ENCODE measurements around the gene POMGNT1. TPM values are rescaled to one million over a fixed set of nuclear protein-coding genes. Genes with fewer than 3 reads are reported as not detected.
"Not testable (repeated sequence)": the region's sequence is repeated elsewhere in the genome, so short reads cannot be mapped to it uniquely, and the experiment has no call there.

POMGNT1 gene
- total RNA-seq, 2 experiments from 2014 or later = 30.8 to 37.3 TPM

GRCh38 chr1:46242918-46243317 lies 44.7 kb upstream of the POMGNT1 start:
- intact Hi-C loops (cut with micrococcal nuclease; ENCODE audit: unreplicated experiment) = no loop called here
- POLR2A ChIA-PET = no interaction called here
- no TSS peak for BruUV-seq (replicated peaks)
- Histone ChIP-seq H3K4me1 (ENCODE audit: insufficient read depth, low read length, poor library complexity, severe bottlenecking) (peaks cover 17% of the 10 kb centered on the region), H3K9me3 (ENCODE audit: low read length) (no peaks in the 10 kb centered on the region), H3K27ac (ENCODE audit: low read depth, low read length, poor library complexity, severe bottlenecking) (no peak overlapping the region), H3K4me2 (ENCODE audit: low read length) (no peak overlapping the region), H3K4me3 (ENCODE audit: low read depth, low read length, poor library complexity, severe bottlenecking) (no peak overlapping the region), H3K36me3 (ENCODE audit: insufficient read depth, low read length) (no peaks in the 10 kb centered on the region), H2AFZ (ENCODE audit: low read length) (no peak overlapping the region), H4K20me1 (ENCODE audit: insufficient read depth, low read length) (no peaks in the 10 kb centered on the region), H3K9me2 (ENCODE audit: insufficient read depth, low read length) (no peaks in the 10 kb centered on the region), H3K79me2 (ENCODE audit: insufficient read depth, low read depth, low read length) (peaks cover 2% of the 10 kb centered on the region; the same call in 1 of the 2 replicates)
- no peak for DNase-seq (ENCODE audit: low spot score)
- no peak for TF ChIP-seq EZH2phosphoT487 (IDR thresholded peaks at IDR 0.05; ENCODE audit: borderline replicate concordance, low read depth, low read length)
- TF ChIP-seq CTCF (conservative IDR thresholded peaks at IDR 0.05; ENCODE audit: low read length) = no peak
- CTCF ChIA-PET (ENCODE audit: unreplicated experiment) = no interaction called here

- H3K9me3 ChIP-seq (ENCODE audit: low read length); H3K4me2 ChIP-seq (ENCODE audit: low read length); CTCF ChIA-PET (ENCODE audit: unreplicated experiment); DNase-seq (ENCODE audit: low spot score); H3K79me2 ChIP-seq (ENCODE audit: insufficient read depth, low read depth, low read length); intact Hi-C loops (cut with micrococcal nuclease; ENCODE audit: unreplicated experiment); H4K20me1 ChIP-seq (ENCODE audit: insufficient read depth, low read length); H3K9me2 ChIP-seq (ENCODE audit: insufficient read depth, low read length); BruUV-seq (replicated peaks); H3K27ac ChIP-seq (ENCODE audit: low read depth, low read length, poor library complexity, severe bottlenecking); H3K4me3 ChIP-seq (ENCODE audit: low read depth, low read length, poor library complexity, severe bottlenecking); POLR2A ChIA-PET; H3K36me3 ChIP-seq (ENCODE audit: insufficient read depth, low read length); H2AFZ ChIP-seq (ENCODE audit: low read length): not testable (repeated sequence)
- H3K4me1 ChIP-seq (ENCODE audit: insufficient read depth, low read length, poor library complexity, severe bottlenecking) = peaks cover 14% of the 10 kb centered on the region
Measured at GRCh38 chr1:46241733-46242132, 43.5 kb upstream of the POMGNT1 start.

GRCh38 chr1:46238865-46239264 lies 40.6 kb upstream of the POMGNT1 start:
- H3K4me1 ChIP-seq (ENCODE audit: insufficient read depth, low read length, poor library complexity, severe bottlenecking); H3K4me3 ChIP-seq (ENCODE audit: low read depth, low read length, poor library complexity, severe bottlenecking); CTCF ChIA-PET (ENCODE audit: unreplicated experiment); POLR2A ChIA-PET; H4K20me1 ChIP-seq (ENCODE audit: insufficient read depth, low read length); DNase-seq (ENCODE audit: low spot score); BruUV-seq (replicated peaks); H3K4me2 ChIP-seq (ENCODE audit: low read length); intact Hi-C loops (cut with micrococcal nuclease; ENCODE audit: unreplicated experiment); H3K36me3 ChIP-seq (ENCODE audit: insufficient read depth, low read length); H3K27ac ChIP-seq (ENCODE audit: low read depth, low read length, poor library complexity, severe bottlenecking); H3K9me2 ChIP-seq (ENCODE audit: insufficient read depth, low read length); H3K79me2 ChIP-seq (ENCODE audit: insufficient read depth, low read depth, low read length); H2AFZ ChIP-seq (ENCODE audit: low read length): not testable (repeated sequence)
- H3K9me3 ChIP-seq (ENCODE audit: low read length) = peaks cover 11% of the 10 kb centered on the region; the same call in 1 of the 2 replicates

GRCh38 chr1:46236882-46237281 lies 38.6 kb upstream of the POMGNT1 start:
- H3K4me3 ChIP-seq (ENCODE audit: low read depth, low read length, poor library complexity, severe bottlenecking) = no peak overlapping the region
- POLR2A ChIA-PET = interaction anchor here (1.3 kb wide), 1 partner anchor 56 kb away, joined by 3 read pairs; no protein-coding TSS in a partner anchor
- no peaks in the 10 kb centered on the region for H3K36me3 ChIP-seq (ENCODE audit: insufficient read depth, low read length)
- H3K27ac ChIP-seq (ENCODE audit: low read depth, low read length, poor library complexity, severe bottlenecking) = no peak overlapping the region
- H2AFZ ChIP-seq (ENCODE audit: low read length) = no peak overlapping the region
- TF ChIP-seq CTCF (conservative IDR thresholded peaks at IDR 0.05; ENCODE audit: low read length) = no peak
- no peak for TF ChIP-seq EZH2phosphoT487 (IDR thresholded peaks at IDR 0.05; ENCODE audit: borderline replicate concordance, low read depth, low read length)
- peaks cover 11% of the 10 kb centered on the region; the same call in 1 of the 2 replicates for H3K9me3 ChIP-seq (ENCODE audit: low read length)
- H3K79me2 ChIP-seq (ENCODE audit: insufficient read depth, low read depth, low read length) = no peaks in the 10 kb centered on the region
- intact Hi-C loops (cut with micrococcal nuclease; ENCODE audit: unreplicated experiment) = no loop called here
- no TSS peak for BruUV-seq (replicated peaks)
- DNase-seq (ENCODE audit: low spot score) = no peak
- no peaks in the 10 kb centered on the region for H4K20me1 ChIP-seq (ENCODE audit: insufficient read depth, low read length)
- H3K4me2 ChIP-seq (ENCODE audit: low read length) = no peak overlapping the region
- H3K9me2 ChIP-seq (ENCODE audit: insufficient read depth, low read length) = no peaks in the 10 kb centered on the region
- H3K4me1 ChIP-seq (ENCODE audit: insufficient read depth, low read length, poor library complexity, severe bottlenecking) = no peaks in the 10 kb centered on the region
- CTCF ChIA-PET (ENCODE audit: unreplicated experiment) = no interaction called here

GRCh38 chr1:46231231-46231630 lies 33.0 kb upstream of the POMGNT1 start:
- H2AFZ ChIP-seq (ENCODE audit: low read length); BruUV-seq (replicated peaks); intact Hi-C loops (cut with micrococcal nuclease; ENCODE audit: unreplicated experiment); H3K27ac ChIP-seq (ENCODE audit: low read depth, low read length, poor library complexity, severe bottlenecking); DNase-seq (ENCODE audit: low spot score); H3K4me3 ChIP-seq (ENCODE audit: low read depth, low read length, poor library complexity, severe bottlenecking); H3K9me2 ChIP-seq (ENCODE audit: insufficient read depth, low read length); H3K9me3 ChIP-seq (ENCODE audit: low read length); H3K4me2 ChIP-seq (ENCODE audit: low read length); H4K20me1 ChIP-seq (ENCODE audit: insufficient read depth, low read length); CTCF ChIA-PET (ENCODE audit: unreplicated experiment); H3K36me3 ChIP-seq (ENCODE audit: insufficient read depth, low read length); H3K79me2 ChIP-seq (ENCODE audit: insufficient read depth, low read depth, low read length); H3K4me1 ChIP-seq (ENCODE audit: insufficient read depth, low read length, poor library complexity, severe bottlenecking): not testable (repeated sequence)
- POLR2A ChIA-PET = interaction anchor here (0.8 to 1.3 kb wide), 2 partner anchors 12 to 189 kb away, joined by 3 to 4 read pairs; no protein-coding TSS in a partner anchor

Data from OCI-LY7 (cell line).